GM12864 (cell line): ENCODE data around the gene PRKG1.

ENCODE experiments used
- DNase-seq: peaks from one replicate; pipeline ENCODE4 v3.0.0-alpha.2; 2011; ENCODE audit warnings: low read depth
- H3K4me3 ChIP-seq: 2 replicates; pipeline ENCODE4 v1.5.1; 2011; ENCODE audit warnings: mild to moderate bottlenecking, low read depth, low read length, control low read depth
- CTCF ChIP-seq: IDR thresholded peaks from 2 replicates; pipeline ENCODE4 v1.5.1; 2011; ENCODE audit warnings: low read depth, mild to moderate bottlenecking, moderate library complexity, low read length, control low read depth, inconsistent platforms; ENCODE audit errors: missing control alignments

The PRKG1 gene

GRCh38 chr10:51075873-51076229 is 1.6 kb downstream of the PRKG1 start:
- DNase-seq = no peak
- H3K4me3 ChIP-seq = no peak overlapping the region
- no peak for TF ChIP-seq CTCF

- no peak for DNase-seq
- no peak overlapping the region for H3K4me3 ChIP-seq
- no peak for TF ChIP-seq CTCF
Measured at GRCh38 chr10:51076299-51076841, 2.1 kb downstream of the PRKG1 start.

- DNase-seq = no peak
- no peak for TF ChIP-seq CTCF
- no peak overlapping the region for H3K4me3 ChIP-seq
Measured at GRCh38 chr10:51077074-51077473, 2.8 kb downstream of the PRKG1 start.

GRCh38 chr10:51077507-51077906 is 3.2 kb downstream of the PRKG1 start:
- no peak overlapping the region for H3K4me3 ChIP-seq
- no peak for DNase-seq
- TF ChIP-seq CTCF = no peak

GRCh38 chr10:51079331-51079730 is 5.0 kb downstream of the PRKG1 start:
- H3K4me3 ChIP-seq = no peak overlapping the region
- DNase-seq = no peak
- no peak for TF ChIP-seq CTCF

- H3K4me3 ChIP-seq = no peak overlapping the region
- no peak for TF ChIP-seq CTCF
- DNase-seq = no peak
Measured at GRCh38 chr10:51079766-51080165, 5.5 kb downstream of the PRKG1 start.

GRCh38 chr10:51080311-51081006 is 6.2 kb downstream of the PRKG1 start:
- no peak for DNase-seq
- TF ChIP-seq CTCF = no peak

More at GRCh38 chr10:51080311-51081006, 6.2 kb downstream of the PRKG1 start:
- no peak overlapping the region for H3K4me3 ChIP-seq
